GF-D8 (cell line): ENCODE results near the gene CPLX1.

Source experiments
- DNase-seq: peaks from one replicate; lab custom pipeline; 2025; lab: John Stamatoyannopoulos, UW

CPLX1 gene

DNA sequence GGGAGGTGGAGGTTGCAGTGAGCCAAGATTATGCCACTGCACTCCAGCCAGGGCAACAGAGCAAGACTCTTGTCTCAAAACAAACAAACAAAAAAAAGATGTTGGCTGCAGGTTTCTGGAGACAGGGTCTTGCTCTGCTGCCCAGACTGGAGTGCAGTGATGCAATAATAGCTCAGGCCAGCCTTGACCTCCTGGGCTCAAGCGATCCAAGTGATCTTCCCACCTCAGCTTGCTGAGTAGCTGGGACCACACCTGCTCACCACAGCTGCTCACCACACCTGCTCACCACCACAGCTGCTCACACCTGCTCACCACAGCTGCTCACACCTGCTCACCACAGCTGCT lies 29.9 kb upstream of the CPLX1 start:
- no peak for DNase-seq

GRCh38 chr4:854356-854755 lies 28.4 kb upstream of the CPLX1 start:
- DNase-seq, result no peak

- no peak for DNase-seq
Measured at GRCh38 chr4:853416-853781, 27.5 kb upstream of the CPLX1 start.

DNA sequence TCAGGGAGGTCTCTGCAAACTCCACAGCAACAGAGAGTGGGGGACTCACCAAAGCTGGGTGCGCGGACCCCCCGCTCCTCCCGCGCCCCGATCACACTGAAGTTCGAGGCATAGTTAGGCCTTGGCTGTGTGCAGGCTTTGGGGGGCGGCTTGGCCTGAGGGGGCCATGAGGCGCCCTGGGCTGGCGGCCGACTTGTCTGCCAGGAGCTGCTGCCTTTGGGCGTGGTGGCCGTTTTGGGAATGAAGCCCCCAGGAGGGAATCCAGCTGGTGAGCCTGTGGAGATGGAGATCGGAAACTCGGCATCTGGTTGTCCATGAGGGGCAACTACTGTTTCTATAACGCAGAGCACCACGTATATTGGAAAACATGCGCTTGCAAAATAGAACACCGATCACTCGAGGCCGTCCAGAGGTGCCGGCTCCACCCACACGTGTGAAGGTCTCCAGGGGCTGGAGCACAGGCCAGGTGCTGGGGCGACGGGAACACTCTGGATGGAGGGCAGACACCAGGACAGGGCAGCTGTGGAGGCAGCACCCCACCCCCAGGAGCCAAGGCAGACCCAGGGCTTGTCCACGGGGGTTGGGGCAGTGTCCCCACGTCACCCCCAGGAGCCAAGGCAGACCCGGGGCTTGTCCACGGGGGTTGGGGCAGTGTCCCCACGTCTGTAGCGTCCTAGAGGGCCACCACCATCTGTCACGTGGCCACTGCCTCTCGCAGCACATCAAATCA lies 25.9 kb upstream of the CPLX1 start:
- DNase-seq, result no peak

- DNase-seq, result no peak
Measured at GRCh38 chr4:850323-850945, 24.5 kb upstream of the CPLX1 start.

- no peak for DNase-seq
Measured at GRCh38 chr4:849478-850175, 23.7 kb upstream of the CPLX1 start.

DNA sequence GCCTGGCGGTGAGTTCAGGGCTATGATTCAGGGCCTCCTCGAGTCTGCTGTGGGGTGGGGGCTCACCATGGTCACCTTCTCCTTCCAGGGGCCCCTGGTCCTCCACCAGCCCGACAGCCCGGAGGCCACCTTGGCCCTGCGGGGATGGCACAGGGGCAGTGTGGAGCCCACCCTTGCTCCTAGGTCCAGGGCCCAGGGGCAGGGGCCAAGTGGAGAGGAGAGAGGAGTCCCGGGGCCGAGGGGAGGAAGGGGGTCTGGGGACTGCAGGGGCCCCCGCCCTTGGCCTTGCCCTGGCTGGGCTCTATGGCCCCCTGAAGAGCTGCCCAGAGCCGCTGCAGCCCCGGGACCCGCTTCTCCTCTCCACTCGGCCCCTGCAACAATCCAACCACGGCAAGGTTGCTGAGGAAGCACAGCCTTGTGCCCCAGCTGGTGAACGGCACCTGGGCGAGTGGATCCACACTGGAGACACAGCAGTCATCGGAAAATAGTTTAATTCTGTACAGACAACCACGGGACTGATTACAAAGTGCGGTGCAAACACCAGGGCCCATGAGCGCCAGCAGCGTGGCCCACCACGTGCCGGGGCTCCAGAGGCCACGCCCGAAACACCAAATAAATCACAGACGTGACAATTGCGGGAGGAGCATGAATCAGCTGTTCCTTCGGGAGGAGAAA lies 23.0 kb upstream of the CPLX1 start:
- no peak for DNase-seq

DNA sequence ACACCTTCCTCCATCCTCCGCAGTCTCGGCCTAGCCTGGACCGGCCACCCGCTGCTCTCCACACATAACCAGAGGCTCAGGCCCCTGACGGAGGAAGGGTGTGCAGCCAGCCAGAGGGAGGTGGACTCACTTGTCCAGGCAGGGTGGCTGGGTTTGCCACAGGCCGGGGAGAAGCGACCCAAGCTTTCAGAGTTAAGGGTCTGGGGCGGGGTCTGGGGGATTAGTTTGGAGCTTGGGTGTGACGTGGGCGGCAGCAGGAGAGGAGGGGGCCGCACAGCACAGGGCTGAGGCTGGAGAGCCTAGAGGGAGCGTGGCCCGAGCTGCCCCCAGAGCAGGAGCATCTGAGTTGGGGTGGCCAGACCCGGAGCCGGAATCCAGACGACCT lies 22.4 kb upstream of the CPLX1 start:
- DNase-seq, result no peak

- DNase-seq, result no peak
Measured at GRCh38 chr4:845836-846251, 19.9 kb upstream of the CPLX1 start.

GRCh38 chr4:845233-845835 lies 19.4 kb upstream of the CPLX1 start:
- no peak for DNase-seq

- no peak for DNase-seq
Measured at GRCh38 chr4:844752-845232, 18.9 kb upstream of the CPLX1 start.

- DNase-seq, result no peak
Measured at GRCh38 chr4:839675-840443, 13.9 kb upstream of the CPLX1 start.

DNA sequence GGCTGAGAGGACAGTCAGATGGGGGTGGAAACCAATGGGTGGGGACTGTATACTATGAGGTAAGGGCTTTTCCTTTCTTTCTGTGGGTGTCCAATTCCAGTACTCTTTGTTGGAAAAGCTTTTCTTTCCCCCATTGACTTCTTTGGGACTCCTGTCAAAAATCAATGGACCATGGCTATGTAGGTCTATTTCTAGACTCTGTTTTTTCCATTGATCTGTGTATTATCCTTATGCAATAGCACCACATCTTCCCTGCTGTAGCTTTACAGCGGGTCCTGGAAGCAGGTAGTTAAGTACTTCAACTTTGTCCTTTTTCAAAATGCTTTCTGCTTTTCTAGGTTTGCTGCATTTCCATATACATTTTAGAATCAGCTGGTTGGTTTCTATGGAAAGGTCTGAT lies 11.8 kb upstream of the CPLX1 start:
- no peak for DNase-seq

DNA sequence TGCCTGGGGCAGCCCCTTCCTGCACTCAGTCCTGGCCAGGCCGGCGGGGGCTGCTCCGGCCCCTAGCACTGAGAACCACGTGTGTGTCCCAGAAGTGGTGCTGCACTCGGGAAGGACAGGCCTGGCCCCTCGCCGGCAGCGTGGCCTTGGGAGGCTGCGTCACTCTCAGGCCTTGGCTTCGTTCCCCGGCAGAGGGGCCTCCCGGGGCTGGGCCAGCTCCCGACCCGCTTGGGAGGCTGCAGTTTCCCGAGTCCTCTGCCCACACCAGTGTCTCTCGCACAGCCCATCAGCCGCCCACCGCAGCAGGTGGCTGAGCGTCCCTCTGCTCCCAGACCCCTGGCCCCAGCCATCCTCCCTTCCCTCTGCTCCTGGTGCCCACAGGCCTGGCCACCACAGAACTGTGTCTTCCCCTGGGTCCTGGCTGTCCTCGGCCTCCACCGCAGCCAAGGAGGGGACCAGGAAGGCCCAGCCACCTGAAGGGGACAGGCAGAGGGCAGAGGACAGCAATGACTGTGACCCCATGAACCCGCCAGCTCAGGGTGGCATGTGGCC lies 10.9 kb upstream of the CPLX1 start:
- DNase-seq, result no peak

DNA sequence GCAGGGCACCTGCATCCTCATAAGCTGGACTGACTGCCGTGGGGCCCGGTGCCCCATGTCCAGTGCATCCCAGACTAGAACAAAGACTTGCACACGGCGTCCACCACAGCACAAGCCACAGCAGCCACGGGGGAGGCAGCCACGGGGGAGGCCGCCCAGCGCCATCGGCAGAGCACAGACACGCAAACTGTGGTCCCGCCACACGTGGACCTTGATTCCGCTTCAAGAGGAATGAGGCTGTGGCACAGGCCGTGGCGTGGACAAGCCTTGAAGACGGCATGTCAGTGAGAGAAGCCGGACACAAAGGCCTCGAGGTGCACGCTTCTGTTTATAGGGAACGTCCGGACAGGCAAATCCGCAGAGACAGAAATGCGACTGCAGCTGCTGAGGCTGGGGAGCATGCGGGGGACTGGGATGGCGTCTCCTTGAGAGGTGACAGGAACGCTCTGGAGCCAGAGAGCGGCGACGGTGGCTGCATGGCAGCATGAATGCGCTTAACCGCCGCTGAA lies 10.1 kb upstream of the CPLX1 start:
- no peak for DNase-seq

GRCh38 chr4:835148-836002 lies 9.4 kb upstream of the CPLX1 start:
- DNase-seq, result no peak

DNA sequence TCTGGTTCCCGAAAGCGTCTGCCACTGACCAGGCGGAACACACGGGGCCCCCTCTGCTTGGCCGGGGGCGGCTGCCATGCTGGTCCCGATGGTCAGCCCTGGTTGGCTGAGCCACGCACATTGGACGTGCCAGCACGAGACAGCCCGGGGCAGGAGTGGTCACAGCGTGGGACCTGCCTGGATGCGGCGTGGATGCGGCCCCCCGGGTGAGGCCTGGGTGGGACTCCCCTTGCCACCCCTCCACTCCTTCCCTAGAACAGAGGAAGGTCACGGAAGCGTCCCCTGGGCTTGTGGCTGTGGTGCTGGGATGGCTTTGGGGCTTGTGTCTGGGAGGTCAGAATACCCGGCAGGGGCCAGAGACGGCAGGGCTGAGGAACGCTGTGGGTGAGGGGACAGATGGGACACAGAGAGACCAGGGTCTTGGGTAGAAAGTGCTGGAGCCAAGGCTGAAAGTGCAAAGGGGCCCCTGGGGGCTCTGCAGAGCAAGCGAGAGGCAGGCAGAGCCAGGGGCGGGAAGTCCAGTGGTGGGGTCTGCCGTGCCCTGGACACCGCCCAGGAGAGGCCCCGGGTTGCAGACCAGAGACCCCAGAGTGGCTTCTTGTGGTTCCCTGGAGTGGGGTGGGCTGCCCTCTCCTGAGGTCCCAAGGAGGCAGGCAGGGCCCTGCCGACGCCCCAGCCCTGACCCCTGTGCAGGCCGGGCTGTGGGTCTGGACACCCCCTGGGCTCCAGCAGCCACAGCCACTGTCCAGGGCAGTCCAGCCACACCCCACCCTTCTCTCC lies 8.6 kb upstream of the CPLX1 start:
- DNase-seq, result no peak

GRCh38 chr4:833731-834367 lies 7.9 kb upstream of the CPLX1 start:
- no peak for DNase-seq

GRCh38 chr4:833156-833555 lies 7.2 kb upstream of the CPLX1 start:
- no peak for DNase-seq
